ENCODE results near the gene NUP214.

NUP214 gene

GRCh38 chr9:131279863-131280570, 154.6 kb downstream of the NUP214 start:
- DNase-seq: no peak

GRCh38 chr9:131280660-131281059, 155.3 kb downstream of the NUP214 start:
- DNase-seq: no peak

- DNase-seq: no peak
Measured at GRCh38 chr9:131281119-131281965, 156.0 kb downstream of the NUP214 start.

GRCh38 chr9:131282175-131282574, 156.8 kb downstream of the NUP214 start:
- no peak for DNase-seq

GRCh38 chr9:131282688-131283422, 157.5 kb downstream of the NUP214 start:
- DNase-seq: peak in 1 of 2 experiments; percentile 21
